ENCODE measurements around the gene AK6. TPM values are rescaled to one million over a fixed set of nuclear protein-coding genes. Genes with fewer than 3 reads are reported as not detected.
A peak's percentile ranks its signal among the peaks of the same experiment; 100 is the strongest.

Gene AK6
- total RNA-seq, 1 experiment from 2014 or later = 32.9 TPM

- no peaks in the 10 kb centered on the region for H3K9me3 Mint-ChIP-seq (ENCODE audit: low read depth, unreplicated experiment)
- DNase-seq = peak; percentile 39
- BruUV-seq (replicated peaks) = no TSS peak
- CTCF ChIA-PET = interaction anchor here (1.4 to 1.5 kb wide), 2 partner anchors 14 to 102 kb away, joined by 3 to 4 read pairs; no protein-coding TSS in a partner anchor
- TF ChIP-seq CTCF (IDR thresholded peaks at IDR 0.05; ENCODE audit: unreplicated experiment) = no peak
- peaks cover 38% of the 10 kb centered on the region for H3K4me1 Mint-ChIP-seq (ENCODE audit: low read depth, unreplicated experiment)
- H3K27me3 Mint-ChIP-seq (ENCODE audit: unreplicated experiment) = no peaks in the 10 kb centered on the region
- H3K4me3 Mint-ChIP-seq (ENCODE audit: low read depth, unreplicated experiment) = peak overlapping the region; percentile 83
- peaks cover 44% of the 10 kb centered on the region for H3K36me3 Mint-ChIP-seq (ENCODE audit: insufficient read depth, unreplicated experiment)
- intact Hi-C loops (cut with micrococcal nuclease; ENCODE audit: unreplicated experiment) = loop anchor here (2.0 kb wide), 1 partner anchor 75 kb away; no protein-coding TSS in a partner anchor
- H3K27ac Mint-ChIP-seq (ENCODE audit: unreplicated experiment) = peak overlapping the region; percentile 87
Measured at GRCh38 chr5:69415584-69415958, 46.3 kb upstream of the AK6 start.

- intact Hi-C loops (cut with micrococcal nuclease; ENCODE audit: unreplicated experiment) = loop anchor here (2.0 kb wide), 1 partner anchor 76 kb away; no protein-coding TSS in a partner anchor
- peak; percentile 93 for DNase-seq
- peak within 1 kb of the TSS; percentile 83 for H3K4me3 Mint-ChIP-seq (ENCODE audit: low read depth, unreplicated experiment)
- H3K36me3 Mint-ChIP-seq (ENCODE audit: insufficient read depth, unreplicated experiment) = peaks cover 38% of the 10 kb centered on the region
- no peaks in the 10 kb centered on the region for H3K9me3 Mint-ChIP-seq (ENCODE audit: low read depth, unreplicated experiment)
- no peak for TF ChIP-seq CTCF (IDR thresholded peaks at IDR 0.05; ENCODE audit: unreplicated experiment)
- BruUV-seq (replicated peaks) = no TSS peak
- peaks cover 32% of the 10 kb centered on the region for H3K4me1 Mint-ChIP-seq (ENCODE audit: low read depth, unreplicated experiment)
- H3K27me3 Mint-ChIP-seq (ENCODE audit: unreplicated experiment) = no peaks in the 10 kb centered on the region
- H3K27ac Mint-ChIP-seq (ENCODE audit: unreplicated experiment) = peak within 1 kb of the TSS; percentile 87
- CTCF ChIA-PET = interaction anchor here (0.6 to 1.5 kb wide), 3 partner anchors 14 to 103 kb away, joined by 3 to 4 read pairs (median 3); no protein-coding TSS in a partner anchor
Measured at GRCh38 chr5:69414885-69415583, 45.7 kb upstream of the AK6 start, which contains the start of gene MARVELD2. MARVELD2 (plus strand) TSS chr5:69415116; CDS start chr5:69419386, 4,270 bp downstream.

- CTCF ChIA-PET = no interaction called here
- TF ChIP-seq CTCF (IDR thresholded peaks at IDR 0.05; ENCODE audit: unreplicated experiment) = no peak
- H3K27me3 Mint-ChIP-seq (ENCODE audit: unreplicated experiment) = no peaks in the 10 kb centered on the region
- intact Hi-C loops (cut with micrococcal nuclease; ENCODE audit: unreplicated experiment) = no loop called here
- no peaks in the 10 kb centered on the region for H3K4me1 Mint-ChIP-seq (ENCODE audit: low read depth, unreplicated experiment)
- H3K4me3 Mint-ChIP-seq (ENCODE audit: low read depth, unreplicated experiment) = no peak overlapping the region
- no peaks in the 10 kb centered on the region for H3K9me3 Mint-ChIP-seq (ENCODE audit: low read depth, unreplicated experiment)
- H3K36me3 Mint-ChIP-seq (ENCODE audit: insufficient read depth, unreplicated experiment) = no peaks in the 10 kb centered on the region
- DNase-seq = no peak
- H3K27ac Mint-ChIP-seq (ENCODE audit: unreplicated experiment) = no peak overlapping the region
- BruUV-seq (replicated peaks) = no TSS peak
Measured at GRCh38 chr5:69404659-69405330, 35.5 kb upstream of the AK6 start.

- no TSS peak for BruUV-seq (replicated peaks)
- no peak for TF ChIP-seq CTCF (IDR thresholded peaks at IDR 0.05; ENCODE audit: unreplicated experiment)
- intact Hi-C loops (cut with micrococcal nuclease; ENCODE audit: unreplicated experiment) = no loop called here
- H3K36me3 Mint-ChIP-seq (ENCODE audit: insufficient read depth, unreplicated experiment) = peaks cover 12% of the 10 kb centered on the region
- CTCF ChIA-PET = no interaction called here
- H3K9me3 Mint-ChIP-seq (ENCODE audit: low read depth, unreplicated experiment) = no peaks in the 10 kb centered on the region
- DNase-seq = no peak
- no peaks in the 10 kb centered on the region for H3K4me1 Mint-ChIP-seq (ENCODE audit: low read depth, unreplicated experiment)
- H3K27me3 Mint-ChIP-seq (ENCODE audit: unreplicated experiment) = no peaks in the 10 kb centered on the region
- H3K4me3 Mint-ChIP-seq (ENCODE audit: low read depth, unreplicated experiment) = no peak overlapping the region
- no peak overlapping the region for H3K27ac Mint-ChIP-seq (ENCODE audit: unreplicated experiment)
Measured at GRCh38 chr5:69378376-69378775, 9.1 kb upstream of the AK6 start.

Data from Calu3 (cell line).